ENCODE results near the gene OMA1.

The OMA1 gene

GRCh38 chr1:58573138-58573537 is 26.6 kb upstream of the OMA1 start:
- H3K27ac ChIP-seq: no peak overlapping the region
- intact Hi-C loops (cut with DNase I; ENCODE audit: low total_unique reads): no loop called here
- H3K4me1 ChIP-seq: peaks cover 0 to 24% (median 18%) of the 10 kb centered on the region in 4 donors
- no peak overlapping the region for H3K4me3 ChIP-seq
- H3K36me3 ChIP-seq: no peaks in the 10 kb centered on the region
- no peaks in the 10 kb centered on the region for H3K27me3 ChIP-seq
- DNase-seq: no peak
- no peaks in the 10 kb centered on the region for H3K9me3 ChIP-seq
- TF ChIP-seq, protein P1, sequence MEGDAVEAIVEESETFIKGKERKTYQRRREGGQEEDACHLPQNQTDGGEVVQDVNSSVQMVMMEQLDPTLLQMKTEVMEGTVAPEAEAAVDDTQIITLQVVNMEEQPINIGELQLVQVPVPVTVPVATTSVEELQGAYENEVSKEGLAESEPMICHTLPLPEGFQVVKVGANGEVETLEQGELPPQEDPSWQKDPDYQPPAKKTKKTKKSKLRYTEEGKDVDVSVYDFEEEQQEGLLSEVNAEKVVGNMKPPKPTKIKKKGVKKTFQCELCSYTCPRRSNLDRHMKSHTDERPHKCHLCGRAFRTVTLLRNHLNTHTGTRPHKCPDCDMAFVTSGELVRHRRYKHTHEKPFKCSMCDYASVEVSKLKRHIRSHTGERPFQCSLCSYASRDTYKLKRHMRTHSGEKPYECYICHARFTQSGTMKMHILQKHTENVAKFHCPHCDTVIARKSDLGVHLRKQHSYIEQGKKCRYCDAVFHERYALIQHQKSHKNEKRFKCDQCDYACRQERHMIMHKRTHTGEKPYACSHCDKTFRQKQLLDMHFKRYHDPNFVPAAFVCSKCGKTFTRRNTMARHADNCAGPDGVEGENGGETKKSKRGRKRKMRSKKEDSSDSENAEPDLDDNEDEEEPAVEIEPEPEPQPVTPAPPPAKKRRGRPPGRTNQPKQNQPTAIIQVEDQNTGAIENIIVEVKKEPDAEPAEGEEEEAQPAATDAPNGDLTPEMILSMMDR (IDR thresholded peaks at IDR 0.05): no peak

DNA sequence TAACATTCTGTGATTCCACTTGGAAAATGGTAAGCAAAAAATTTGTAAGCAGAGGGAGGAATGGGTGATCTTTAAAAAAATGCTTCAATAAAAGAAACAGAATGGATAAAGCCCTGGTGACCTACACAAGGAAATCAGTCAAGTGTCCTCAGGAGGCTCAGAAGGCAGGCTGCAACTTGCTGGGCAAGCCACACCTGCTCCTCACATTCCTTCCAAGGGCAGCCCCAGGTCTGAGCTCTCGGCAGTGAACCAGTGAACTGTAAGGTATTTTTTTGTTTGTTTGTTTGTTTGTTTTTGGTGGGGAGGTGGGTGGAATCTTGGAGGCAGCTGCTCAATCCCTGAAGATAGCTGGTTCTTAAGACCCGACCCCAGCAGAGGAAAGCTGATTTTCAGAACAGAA is 26.2 kb upstream of the OMA1 start:
- TF ChIP-seq, protein P1 (IDR thresholded peaks at IDR 0.05): no peak
- DNase-seq: no peak
- intact Hi-C loops (cut with DNase I; ENCODE audit: low total_unique reads): no loop called here
- no peaks in the 10 kb centered on the region for H3K27me3 ChIP-seq
- peaks cover 0 to 20% (median 14%) of the 10 kb centered on the region in 4 donors for H3K4me1 ChIP-seq
- no peak overlapping the region for H3K27ac ChIP-seq
- no peaks in the 10 kb centered on the region for H3K9me3 ChIP-seq
- H3K4me3 ChIP-seq: no peak overlapping the region
- H3K36me3 ChIP-seq: no peaks in the 10 kb centered on the region

- no peak for DNase-seq
- peaks cover 0 to 9% (median 5%) of the 10 kb centered on the region in 4 donors for H3K4me1 ChIP-seq
- H3K4me3 ChIP-seq: no peak overlapping the region
- H3K36me3 ChIP-seq: no peaks in the 10 kb centered on the region
- TF ChIP-seq, protein P1 (IDR thresholded peaks at IDR 0.05): no peak
- no peaks in the 10 kb centered on the region for H3K27me3 ChIP-seq
- intact Hi-C loops (cut with DNase I; ENCODE audit: low total_unique reads): no loop called here
- H3K9me3 ChIP-seq: no peaks in the 10 kb centered on the region
- no peak overlapping the region for H3K27ac ChIP-seq
Measured at GRCh38 chr1:58571616-58572015, 25.1 kb upstream of the OMA1 start.

DNA sequence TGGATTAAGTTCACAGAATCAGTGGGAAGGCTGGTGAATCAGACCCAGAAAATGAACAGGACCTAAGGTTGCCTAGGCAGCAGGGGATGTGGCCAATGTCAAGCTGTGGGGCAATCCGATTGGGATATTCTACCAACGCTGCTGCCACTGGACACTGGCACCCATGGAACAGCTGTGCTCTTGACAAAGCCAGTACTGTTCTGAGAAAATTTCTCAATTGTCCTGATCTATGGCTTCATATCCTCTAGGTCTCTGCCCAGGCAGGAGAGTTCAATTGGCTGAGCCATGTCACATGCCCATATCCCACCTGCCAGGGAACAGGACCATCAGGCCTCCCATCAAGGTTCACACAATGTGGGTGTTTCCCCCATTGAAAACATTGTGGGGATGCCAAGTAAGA is 24.3 kb upstream of the OMA1 start:
- H3K36me3 ChIP-seq: no peaks in the 10 kb centered on the region
- TF ChIP-seq, protein P1 (IDR thresholded peaks at IDR 0.05): no peak
- H3K27ac ChIP-seq: no peak overlapping the region
- no peaks in the 10 kb centered on the region for H3K27me3 ChIP-seq
- H3K4me1 ChIP-seq: peaks cover 0 to under 1% (median 0%) of the 10 kb centered on the region in 4 donors
- no peak overlapping the region for H3K4me3 ChIP-seq
- no peak for DNase-seq
- no peaks in the 10 kb centered on the region for H3K9me3 ChIP-seq
- intact Hi-C loops (cut with DNase I; ENCODE audit: low total_unique reads): no loop called here

DNA sequence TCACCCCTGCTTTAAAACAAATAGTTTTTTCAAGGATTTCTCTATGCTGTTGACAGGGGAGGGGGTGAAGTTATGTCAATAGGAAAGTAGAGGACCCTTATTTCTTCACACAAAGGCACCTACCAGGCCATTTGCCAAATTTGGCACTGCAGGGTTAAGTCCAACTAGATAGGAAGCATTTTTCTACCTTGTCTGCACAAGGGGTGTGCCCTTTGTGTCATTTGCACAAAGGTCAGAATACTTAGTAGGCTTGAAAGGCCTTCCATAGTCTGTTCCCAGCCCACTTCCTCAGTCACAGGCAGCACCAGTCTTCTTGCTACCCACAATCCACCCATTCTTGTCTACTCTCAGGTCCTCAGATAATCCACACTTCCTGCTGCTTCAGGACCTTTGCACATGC is 23.6 kb upstream of the OMA1 start:
- H3K4me3 ChIP-seq: no peak overlapping the region

More for the DNA sequence above, 23.6 kb upstream of the OMA1 start:
- TF ChIP-seq, protein P1 (IDR thresholded peaks at IDR 0.05): no peak
- H3K36me3 ChIP-seq: no peaks in the 10 kb centered on the region
- DNase-seq: no peak
- no peak overlapping the region for H3K27ac ChIP-seq
- H3K4me1 ChIP-seq: no peaks in the 10 kb centered on the region
- H3K27me3 ChIP-seq: no peaks in the 10 kb centered on the region
- intact Hi-C loops (cut with DNase I; ENCODE audit: low total_unique reads): no loop called here
- no peaks in the 10 kb centered on the region for H3K9me3 ChIP-seq

Measured in tibial artery (tissue), 4 donors.